Measurements from ENCODE around the gene COL25A1.

DNA sequence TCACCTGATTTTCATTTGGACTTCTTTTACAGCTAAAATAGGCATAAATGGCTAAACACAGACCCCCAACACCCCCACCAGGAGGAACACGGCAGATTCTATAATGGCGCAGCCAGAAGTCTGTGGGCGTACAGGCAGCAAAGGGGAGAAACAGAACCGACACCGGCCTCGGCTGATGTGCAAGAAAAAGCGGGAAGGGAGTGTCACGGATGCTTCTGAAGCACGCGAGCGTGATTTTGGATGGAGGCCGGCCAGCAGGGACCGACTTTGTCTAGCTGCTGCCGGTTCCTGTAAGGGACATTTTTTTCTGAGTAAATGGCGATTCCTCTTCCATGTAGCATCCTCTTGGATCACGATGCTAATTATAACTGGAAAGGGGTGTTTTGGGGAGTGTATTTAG lies 514.7 kb downstream of the COL25A1 start:
- TF ChIP-seq CTCF (IDR thresholded peaks at IDR 0.05) (no peak), POLR2A (IDR thresholded peaks at IDR 0.05) (no peak)
